Right renal pelvis (tissue), 4 donors: ENCODE data around the gene PGM2. TPM values are rescaled to one million over a fixed set of nuclear protein-coding genes. Genes with fewer than 3 reads are reported as not detected.
"Not testable (repeated sequence)": the region's sequence is repeated elsewhere in the genome, so short reads cannot be mapped to it uniquely, and the experiment has no call there.

Experiments
- DNase-seq, 4 donors: peaks; one replicate each; pipeline ENCODE4 v3.0.0-alpha.2; 2013; ENCODE audit warnings: low read depth in 4 of 4, low spot score in 3 of 4, missing footprints in 1 of 4
- polyA plus RNA-seq, 4 donors: library from polyadenylated mRNA; unstranded; fragments of 120-200 nt; gene quantifications; one replicate each; pipeline ENCODE4 v1.2.1, GENCODE V29; 2013; ENCODE audit not compliant: insufficient read length in 4 of 4

PGM2 gene
- polyA plus RNA-seq, 4 donors, result 37.3 to 41.4 (median 39.3) TPM

DNA sequence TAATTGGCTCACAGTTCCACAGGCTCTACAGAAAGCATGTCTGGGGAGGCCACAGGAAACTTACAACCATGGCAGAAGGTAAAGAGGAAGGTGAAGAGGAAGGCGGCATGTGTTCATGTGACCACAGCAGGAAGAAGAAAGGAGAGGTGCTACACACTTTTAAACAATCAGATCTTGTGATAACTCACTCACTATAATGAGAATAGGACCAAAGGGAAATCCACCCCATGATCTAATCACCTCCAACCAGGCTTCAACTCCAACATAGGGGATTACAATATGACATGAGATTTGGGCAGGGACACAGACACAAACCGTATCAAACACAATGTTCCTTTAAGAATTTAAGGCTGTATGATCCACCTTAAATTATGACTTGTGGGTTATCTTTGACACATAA, 10.5 kb upstream of the PGM2 start:
- no peak for DNase-seq

DNA sequence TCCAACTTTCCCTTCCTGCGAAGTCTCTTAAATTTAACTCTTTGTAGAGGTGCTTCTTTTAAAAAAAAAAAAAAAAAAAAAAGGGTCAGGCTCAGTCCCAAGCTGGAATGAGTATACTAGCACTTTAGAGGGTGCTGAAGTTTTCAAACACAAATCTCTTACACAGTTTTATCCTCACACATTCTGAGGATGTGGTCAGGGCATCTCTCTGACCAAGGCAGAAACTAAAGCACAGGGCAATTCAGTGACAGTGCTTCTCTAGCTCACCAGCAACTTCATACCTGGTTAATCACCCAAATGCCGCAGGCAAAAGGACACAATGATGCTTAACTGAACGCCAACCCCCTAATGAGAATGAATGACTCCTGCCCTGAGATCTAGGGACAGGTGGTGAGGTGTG, 9.8 kb upstream of the PGM2 start:
- no peak for DNase-seq

DNA sequence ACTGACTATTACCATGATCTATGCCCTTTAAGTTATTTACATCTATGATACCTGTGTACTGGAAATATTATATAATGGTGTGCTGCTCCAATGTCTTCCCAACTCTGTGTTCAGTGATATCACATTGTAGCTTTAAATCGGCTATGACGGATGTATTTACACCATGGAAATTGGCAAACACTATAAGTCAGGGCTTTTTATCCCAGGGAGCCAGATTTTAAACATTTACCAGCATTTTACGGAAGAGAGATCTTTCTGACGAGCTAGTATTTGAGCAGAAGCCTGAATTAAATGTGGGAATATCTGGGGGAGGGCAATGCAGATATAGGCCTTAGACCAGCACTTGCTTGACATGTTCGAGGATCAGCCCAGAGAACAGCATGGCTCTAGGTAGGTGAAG, 7.7 kb upstream of the PGM2 start:
- DNase-seq, result no peak

- DNase-seq, result not testable (repeated sequence)
Observed at GRCh38 chr4:37820458-37820857, 6.0 kb upstream of the PGM2 start.

DNA sequence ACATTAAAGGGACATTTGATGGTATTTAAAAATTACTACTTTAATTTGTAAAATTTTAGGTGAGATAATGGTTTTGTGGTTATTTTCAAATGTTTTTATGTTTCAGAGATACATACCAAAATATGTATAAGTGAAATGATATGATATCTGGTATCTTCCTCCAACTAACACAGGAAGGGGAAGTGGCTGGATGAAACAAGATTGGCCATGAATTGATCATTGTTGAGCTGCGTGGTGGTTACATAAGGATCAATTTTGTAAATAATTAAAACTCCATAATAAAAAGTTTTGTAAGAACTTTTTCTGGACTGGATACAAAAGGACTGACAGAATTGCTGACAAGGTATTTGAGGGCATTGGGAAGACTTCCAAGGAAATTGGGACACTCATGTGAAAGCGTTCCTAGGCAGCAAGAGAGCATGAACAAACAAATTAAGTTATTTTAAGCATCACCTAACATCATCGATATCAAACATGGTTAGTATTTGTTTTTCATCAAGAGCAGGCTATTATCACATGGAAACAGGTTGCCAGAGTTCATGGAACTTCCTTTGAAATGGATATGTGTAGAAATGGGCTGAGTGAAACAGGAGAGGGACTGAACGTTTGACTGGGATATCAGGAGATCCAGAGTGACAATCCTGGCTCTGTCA, 4.4 kb upstream of the PGM2 start:
- DNase-seq, result no peak

DNA sequence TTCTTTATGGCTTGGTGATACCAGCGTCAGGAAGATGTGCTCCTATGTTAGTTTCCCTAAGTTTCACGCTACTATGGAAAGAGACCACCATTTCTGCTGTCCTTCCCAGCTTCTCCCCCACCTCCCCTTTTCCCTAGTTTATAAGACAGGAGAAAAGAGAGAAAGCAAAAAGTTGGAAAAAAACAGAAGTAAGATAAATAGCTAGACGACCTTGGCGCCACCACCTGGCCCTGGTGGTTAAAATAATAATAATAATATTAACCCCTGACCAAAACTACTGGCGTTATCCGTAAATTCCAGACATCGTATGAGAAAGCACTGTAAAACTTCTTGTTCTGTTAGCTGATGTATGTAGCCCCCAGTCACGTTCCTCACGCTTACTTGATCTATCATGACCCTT, 985 bp upstream of the PGM2 start:
- not testable (repeated sequence) for DNase-seq

DNA sequence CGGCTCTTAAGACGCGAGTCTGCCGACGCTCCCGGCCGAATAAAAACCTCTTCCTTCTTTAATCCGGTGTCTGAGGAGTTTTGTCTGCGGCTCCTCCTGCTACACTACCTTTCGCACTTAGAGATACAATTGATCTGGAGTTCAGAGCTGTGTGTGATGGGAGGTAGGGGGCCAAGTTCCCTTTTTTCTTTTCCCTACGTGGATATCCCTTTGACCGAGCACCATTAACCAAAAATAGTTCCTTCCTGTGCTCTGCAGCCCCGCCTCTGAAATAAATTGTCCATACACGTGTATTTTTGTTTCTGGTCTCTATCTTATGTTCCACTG, 555 bp upstream of the PGM2 start:
- no peak for DNase-seq

DNA sequence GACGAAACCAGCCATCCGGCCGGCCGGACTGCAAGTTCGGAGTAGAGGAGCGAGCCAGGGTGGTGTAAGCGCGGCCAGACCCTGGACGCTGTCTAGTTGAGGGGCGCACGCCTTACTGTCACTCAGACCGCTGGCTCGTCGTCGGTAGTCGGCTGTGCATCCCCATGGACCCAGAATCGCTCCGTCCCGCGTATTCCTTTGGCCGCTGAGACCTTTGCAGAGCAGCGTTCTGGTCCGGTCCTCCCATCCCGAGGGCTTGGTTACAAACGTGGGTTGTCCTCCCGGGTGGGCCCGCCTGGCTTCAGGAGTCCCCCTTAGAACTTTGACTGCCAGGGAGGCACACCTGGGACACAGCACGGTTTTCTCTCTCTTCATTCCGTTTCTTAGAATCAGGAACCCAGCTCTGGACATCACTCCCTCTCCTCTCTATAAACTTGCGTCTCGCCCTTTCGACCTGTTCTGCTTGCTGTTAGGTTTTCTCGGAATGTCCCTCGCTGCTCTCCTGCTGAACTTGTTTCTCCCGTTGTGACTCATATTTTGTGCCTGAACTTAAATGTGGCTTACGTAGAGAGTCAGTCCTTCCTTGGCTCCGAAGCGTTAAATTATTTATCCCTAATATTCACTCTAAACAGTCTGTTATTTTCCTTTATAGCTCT, 672 bp downstream of the PGM2 start:
- DNase-seq, result no peak

GRCh38 chr4:37827802-37828321, 1.4 kb downstream of the PGM2 start:
- no peak for DNase-seq

DNA sequence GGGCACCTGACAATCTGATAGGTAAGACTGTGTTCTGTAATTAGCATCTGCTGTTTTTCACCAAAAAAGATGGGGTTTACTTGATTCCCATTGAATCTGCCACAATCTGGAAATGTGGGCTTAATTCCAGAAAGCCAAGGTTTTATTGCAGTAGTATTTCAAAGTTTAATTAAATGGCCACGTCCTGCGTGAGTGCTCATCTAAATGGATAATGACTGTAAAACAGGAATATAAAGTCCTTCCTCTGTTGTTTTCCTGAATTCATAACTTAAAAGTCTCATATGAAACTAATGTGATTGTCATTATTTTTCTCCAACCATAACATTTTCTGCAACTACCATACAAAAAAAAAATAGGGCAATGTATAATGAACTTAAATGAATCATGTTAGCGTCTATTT, 2.4 kb downstream of the PGM2 start:
- DNase-seq, result no peak

- DNase-seq, result no peak
Observed at GRCh38 chr4:37830640-37831039, 4.2 kb downstream of the PGM2 start.

- no peak for DNase-seq
Observed at GRCh38 chr4:37835031-37835430, 8.5 kb downstream of the PGM2 start.

DNA sequence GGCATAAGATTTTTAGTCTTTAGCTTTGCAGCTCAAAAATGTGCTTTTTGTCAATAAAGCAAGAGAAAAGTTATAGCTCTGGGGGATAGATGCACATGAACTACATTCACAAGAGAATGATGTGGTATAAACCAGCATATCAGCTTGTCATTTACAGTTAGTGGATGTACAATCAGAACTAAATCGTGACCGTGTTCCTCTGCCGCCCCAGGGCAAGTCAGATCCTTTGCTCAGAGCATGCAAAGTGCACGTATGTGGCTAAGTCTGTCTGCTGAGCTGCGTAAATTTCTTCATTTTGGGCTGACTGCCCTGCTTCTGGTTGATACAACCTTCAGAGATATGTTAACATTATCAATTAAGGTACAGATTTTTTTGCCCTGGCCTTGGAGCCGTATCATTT, 9.3 kb downstream of the PGM2 start:
- no peak for DNase-seq

DNA sequence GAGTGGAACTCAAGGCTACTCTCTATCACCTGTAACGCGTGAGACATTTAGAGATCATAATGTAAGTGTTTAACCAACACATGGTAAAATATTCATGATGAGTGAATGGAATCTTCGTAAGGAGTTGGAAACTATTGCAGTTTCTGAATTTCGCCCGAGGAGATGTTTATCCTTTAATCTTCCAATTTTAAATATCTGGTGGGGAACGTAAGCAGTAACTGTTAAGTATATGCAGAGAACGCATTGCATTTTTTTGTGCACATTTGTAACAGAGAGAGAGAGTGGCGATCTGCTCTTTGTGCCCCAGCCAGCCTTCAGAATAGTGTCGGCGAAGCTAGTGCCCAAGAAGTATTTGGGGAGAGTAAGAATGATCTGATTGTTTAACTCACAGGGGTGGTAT, 9.8 kb downstream of the PGM2 start:
- no peak for DNase-seq

- no peak for DNase-seq
Observed at GRCh38 chr4:37836838-37837440, 10.5 kb downstream of the PGM2 start.

- no peak for DNase-seq
Observed at GRCh38 chr4:37837446-37837845, 11.0 kb downstream of the PGM2 start.

- DNase-seq, result no peak
Observed at GRCh38 chr4:37839426-37839825, 12.9 kb downstream of the PGM2 start.

DNA sequence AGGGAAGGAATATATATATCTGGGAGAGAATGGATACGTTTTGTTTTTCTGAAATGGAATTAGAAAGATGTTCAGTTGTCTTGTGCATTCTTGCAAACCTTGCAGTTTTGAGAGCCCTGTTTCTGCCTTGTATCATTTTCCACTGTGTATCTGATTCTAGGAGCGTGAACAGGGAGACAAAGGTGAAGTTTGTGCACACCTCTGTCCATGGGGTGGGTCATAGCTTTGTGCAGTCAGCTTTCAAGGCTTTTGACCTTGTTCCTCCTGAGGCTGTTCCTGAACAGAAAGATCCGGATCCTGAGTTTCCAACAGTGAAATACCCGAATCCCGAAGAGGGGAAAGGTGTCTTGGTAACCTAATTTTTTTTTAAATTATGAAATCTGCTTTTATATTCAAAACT, 17.7 kb downstream of the PGM2 start:
- DNase-seq, result no peak

DNA sequence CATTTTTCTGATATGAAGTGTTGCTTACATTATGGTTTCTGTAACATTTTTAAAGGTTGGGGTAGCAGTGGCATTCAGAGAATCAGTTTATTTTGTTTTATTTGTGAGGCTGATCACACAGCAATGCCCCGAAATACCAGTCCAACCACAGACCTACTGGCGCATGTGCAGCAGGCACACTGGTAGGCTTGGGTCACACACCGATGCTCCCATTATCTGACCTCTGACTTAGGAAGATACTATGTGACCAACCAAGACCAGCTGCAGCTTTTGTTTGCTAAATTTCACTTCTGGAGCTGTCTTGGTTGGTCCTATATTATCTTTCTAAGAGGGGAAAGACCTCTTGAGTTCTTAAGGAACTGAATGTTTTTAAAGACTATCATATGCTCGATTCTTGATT, 18.7 kb downstream of the PGM2 start:
- no peak for DNase-seq

DNA sequence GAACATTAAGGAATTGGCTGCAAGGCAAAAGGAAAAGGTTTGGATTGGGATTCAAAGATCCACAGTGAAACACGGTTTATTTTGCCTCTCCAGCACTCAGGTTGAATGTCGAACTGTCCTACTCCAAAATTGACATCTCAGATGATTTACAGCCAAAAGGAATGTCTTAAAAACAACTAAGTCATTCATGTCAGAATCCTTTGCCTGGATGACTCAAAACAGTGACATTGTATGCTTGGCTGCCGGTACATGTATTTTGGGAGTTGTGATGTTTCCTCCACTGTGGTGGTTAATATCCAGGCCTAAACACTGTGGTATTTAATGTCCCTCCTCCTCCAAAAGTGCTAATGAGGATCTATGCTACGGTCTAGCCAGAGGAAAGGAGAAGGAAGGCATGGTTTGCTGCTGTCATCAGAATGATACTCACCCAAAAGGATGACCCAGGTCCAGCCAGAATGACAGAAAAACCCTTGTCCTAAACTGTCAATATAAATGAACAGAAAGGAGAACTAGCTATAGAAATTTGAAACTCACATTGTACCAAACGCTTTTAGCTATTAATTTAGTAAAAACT, 20.9 kb downstream of the PGM2 start:
- no peak for DNase-seq

DNA sequence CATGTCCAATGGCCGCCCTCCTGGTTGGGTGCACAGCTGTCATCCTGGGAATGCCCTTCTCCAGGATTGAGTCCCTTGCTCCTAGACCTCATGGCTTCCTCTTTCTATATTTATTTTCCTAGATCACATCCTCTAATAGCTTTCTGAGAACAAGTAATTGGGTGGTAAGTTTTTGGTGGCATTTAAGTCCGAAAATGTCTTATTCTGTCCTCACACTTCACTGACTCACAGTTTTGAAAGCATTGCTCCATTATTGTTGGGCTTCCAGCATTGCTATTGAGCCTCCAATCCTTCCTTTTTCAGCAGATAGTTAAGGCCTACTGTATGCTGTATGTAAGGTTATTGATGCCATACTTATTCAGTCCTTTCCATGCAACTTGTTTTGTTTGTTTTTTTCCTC, 25.9 kb downstream of the PGM2 start:
- DNase-seq, result no peak

DNA sequence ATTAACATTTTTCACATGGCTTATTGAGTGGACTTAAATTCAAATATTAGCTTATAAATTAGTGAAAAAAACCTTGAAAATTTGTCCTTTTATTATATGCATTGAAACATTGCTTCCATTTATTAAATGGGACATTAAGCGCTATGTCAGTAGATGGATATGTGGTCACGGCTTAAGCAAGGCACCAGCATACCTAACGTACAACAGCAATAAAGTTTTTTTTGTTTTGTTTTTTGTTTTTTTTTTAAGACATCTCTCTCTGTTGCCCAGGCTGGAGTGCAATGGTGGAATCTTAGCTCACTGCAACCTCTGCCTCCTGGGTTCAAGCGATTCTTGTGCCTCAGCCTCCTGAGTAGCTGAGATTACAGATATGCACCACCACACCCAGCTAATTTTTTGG, 31.6 kb downstream of the PGM2 start:
- DNase-seq, result no peak
